ENCODE data around the gene TENM4. TPM values are rescaled to one million over a fixed set of nuclear protein-coding genes. Genes with fewer than 3 reads are reported as not detected.

TENM4 gene
- total and polyA plus RNA-seq, 2 of the 8 experiments (the other 6 are each of a cell fraction or from before 2014, with no cell fraction given) = 3.5 to 7.2 TPM

- TF ChIP-seq CHD1 (IDR thresholded peaks at IDR 0.05; ENCODE audit: low read depth, low read length) (no peak), KDM4A (IDR thresholded peaks at IDR 0.05; ENCODE audit: low read depth, low read length, severe bottlenecking) (no peak)
Observed at GRCh38 chr11:79089601-79090000, 351.2 kb downstream of the TENM4 start (continued).
